Activated CD8-positive, alpha-beta memory T cell treated with anti-CD3 and anti-CD28 coated beads, Interleukin-2, amount 10 ng/mL, durations not matched to agents 7 days and 5 days (primary cell): ENCODE data around the gene KAT7. TPM values are rescaled to one million over a fixed set of nuclear protein-coding genes. Genes with fewer than 3 reads are reported as not detected.

Experiments used
- ATAC-seq: fragments of 150-1000 bp; cut with Tn5 transposase; one replicate; pipeline ENCODE4 v1.10.0; 2021; ENCODE audit warnings: moderate library complexity
- CTCF ChIA-PET: fragments of 350-600 bp; sonication (Branson Sonifier 250); formaldehyde crosslinking; loops from one replicate; lab custom pipeline; 2021; ENCODE audit warnings: antibody characterized with exemption; lab: Charles Lee
- DNase-seq: peaks from one replicate; pipeline ENCODE4 v3.0.0-alpha.2; 2020
- H3K27ac Mint-ChIP-seq: one replicate; pipeline ENCODE4 v1.8.0; 2021; ENCODE audit warnings: mild to moderate bottlenecking, mixed read lengths
- H3K27me3 Mint-ChIP-seq: one replicate; pipeline ENCODE4 v1.8.0; 2021; ENCODE audit warnings: mixed read lengths
- H3K36me3 Mint-ChIP-seq: one replicate; pipeline ENCODE4 v1.8.0; 2021; ENCODE audit warnings: mild to moderate bottlenecking, mixed read lengths
- H3K4me1 Mint-ChIP-seq: one replicate; pipeline ENCODE4 v1.8.0; 2021; ENCODE audit warnings: mixed read lengths
- H3K4me3 Mint-ChIP-seq: one replicate; pipeline ENCODE4 v1.8.0; 2021; ENCODE audit warnings: mild to moderate bottlenecking, moderate library complexity, mixed read lengths
- H3K9me3 Mint-ChIP-seq: one replicate; pipeline ENCODE4 v1.8.0; 2022; ENCODE audit warnings: low read depth, mixed read lengths
- total RNA-seq, 2 experiments: library from RNA; stranded (reverse); gene quantifications; one replicate each; pipeline ENCODE4 v1.2.3, GENCODE V29; 2021

The KAT7 gene
- total RNA-seq, 2 experiments from 2014 or later, result 76.9 to 80.6 TPM

DNA sequence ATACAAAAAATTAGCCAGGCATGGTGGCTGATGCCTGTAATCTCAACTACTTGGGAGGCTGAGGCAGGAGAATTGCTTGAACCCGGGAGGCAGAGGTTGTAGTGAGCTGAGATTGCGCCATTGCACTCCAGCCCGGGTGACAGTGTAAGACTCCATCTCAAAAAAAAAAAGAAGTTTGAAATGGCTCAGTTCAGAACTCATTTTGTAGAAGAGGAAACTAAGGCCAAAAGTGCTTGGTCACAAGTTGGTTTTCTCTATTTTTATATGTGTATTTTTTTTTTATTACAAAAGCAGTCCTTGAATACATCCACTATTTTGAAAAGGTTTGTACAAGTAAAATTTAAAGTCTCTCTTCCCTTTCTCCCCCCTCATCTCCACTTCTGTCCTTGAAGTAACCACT lies 53.9 kb downstream of the KAT7 start:
- DNase-seq (no peak), ATAC-seq (no peak)
- H3K27me3 Mint-ChIP-seq, result no peaks in the 10 kb centered on the region
- H3K4me3 Mint-ChIP-seq, result no peak overlapping the region
- CTCF ChIA-PET, result interaction anchor here (0.7 kb wide), 1 partner anchor 110 kb away, joined by 4 read pairs; no protein-coding TSS in a partner anchor
- no peaks in the 10 kb centered on the region for H3K36me3 Mint-ChIP-seq
- peaks cover 15% of the 10 kb centered on the region for H3K4me1 Mint-ChIP-seq
- no peak overlapping the region for H3K27ac Mint-ChIP-seq
- no peaks in the 10 kb centered on the region for H3K9me3 Mint-ChIP-seq

DNA sequence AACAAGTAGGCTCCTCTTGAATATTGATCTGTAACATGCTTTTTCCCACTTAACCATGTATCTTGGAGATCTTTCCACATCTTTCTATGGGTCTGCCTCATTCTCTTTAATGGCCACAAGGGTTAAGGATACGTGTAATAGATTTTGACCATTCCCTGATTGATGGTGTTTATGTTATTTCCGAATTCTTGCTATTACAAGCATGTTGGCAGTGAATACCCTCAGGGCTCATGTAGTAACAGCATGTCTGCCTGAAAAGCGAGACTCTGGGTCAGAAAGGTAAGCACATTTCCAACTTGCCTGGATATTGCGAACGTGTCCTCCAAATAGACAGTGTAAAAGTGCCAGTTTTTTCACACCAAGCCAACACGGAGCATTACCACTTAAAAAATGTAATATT lies 54.4 kb downstream of the KAT7 start:
- DNase-seq (no peak), ATAC-seq (no peak)
- H3K4me3 Mint-ChIP-seq, result no peak overlapping the region
- peaks cover 15% of the 10 kb centered on the region for H3K4me1 Mint-ChIP-seq
- no peaks in the 10 kb centered on the region for H3K27me3 Mint-ChIP-seq
- CTCF ChIA-PET, result interaction anchor here (1.0 to 1.9 kb wide), 3 partner anchors 10 to 272 kb away, joined by 4 to 6 read pairs (median 4); no protein-coding TSS in a partner anchor
- H3K9me3 Mint-ChIP-seq, result no peaks in the 10 kb centered on the region
- H3K27ac Mint-ChIP-seq, result no peak overlapping the region
- no peaks in the 10 kb centered on the region for H3K36me3 Mint-ChIP-seq

DNA sequence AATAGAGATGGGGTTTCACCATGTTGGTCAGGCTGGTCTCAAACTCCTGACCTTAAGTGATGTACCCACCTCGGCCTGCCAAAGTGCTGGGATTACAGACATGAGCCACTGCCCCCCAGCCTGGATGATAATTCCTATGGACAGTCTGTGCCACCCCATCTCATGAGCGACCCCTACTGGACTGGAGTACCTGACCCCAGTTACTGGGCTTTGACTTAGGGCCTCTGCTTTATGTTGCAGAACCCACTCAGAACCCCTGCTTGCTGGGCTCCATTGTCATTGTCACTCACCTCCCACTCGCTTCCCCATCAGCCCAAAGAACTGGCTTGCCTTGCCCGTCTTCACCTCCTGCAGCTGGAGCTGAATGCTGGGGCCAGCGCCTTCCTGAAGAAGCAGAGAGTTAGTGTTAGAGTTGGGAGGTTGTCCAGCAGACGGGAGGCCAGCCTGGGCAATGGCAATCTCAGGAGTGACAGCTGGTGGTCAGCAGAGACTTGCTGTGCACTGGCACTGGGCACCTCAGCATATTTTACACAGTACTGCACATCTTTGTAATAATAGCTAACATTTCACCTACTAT lies 55.4 kb downstream of the KAT7 start:
- ATAC-seq, result peak; percentile 42
- Mint-ChIP-seq H3K4me1 (peaks cover 15% of the 10 kb centered on the region), H3K4me3 (no peak overlapping the region), H3K27ac (no peak overlapping the region), H3K9me3 (no peaks in the 10 kb centered on the region), H3K27me3 (no peaks in the 10 kb centered on the region), H3K36me3 (no peaks in the 10 kb centered on the region)
- DNase-seq, result peak; percentile 48
- CTCF ChIA-PET, result interaction anchor here (0.8 to 1.9 kb wide), 6 partner anchors 11 to 276 kb away, joined by 3 to 6 read pairs (median 4); no protein-coding TSS in a partner anchor

DNA sequence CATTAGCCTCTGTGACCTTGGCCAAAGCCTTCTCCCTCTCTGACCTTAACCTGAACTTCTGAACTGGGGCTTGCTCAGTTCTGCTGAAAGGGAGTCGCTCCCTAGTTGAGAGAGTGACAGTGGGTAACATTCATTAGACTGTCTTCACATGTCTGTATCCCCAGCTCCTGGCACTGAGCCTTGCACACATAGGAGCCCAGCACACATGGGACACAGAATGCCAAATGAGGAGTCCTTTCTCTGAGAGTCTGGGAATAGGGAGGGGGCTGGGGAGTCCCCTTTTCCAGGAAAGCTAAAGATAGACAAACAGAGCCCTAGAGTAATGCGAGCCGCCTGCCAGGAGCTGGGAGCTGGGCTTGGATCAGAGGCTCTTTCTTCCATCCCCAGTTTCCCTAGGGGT lies 56.8 kb downstream of the KAT7 start:
- H3K27me3 Mint-ChIP-seq, result no peaks in the 10 kb centered on the region
- H3K9me3 Mint-ChIP-seq, result no peaks in the 10 kb centered on the region
- no peaks in the 10 kb centered on the region for H3K36me3 Mint-ChIP-seq
- peaks cover 15% of the 10 kb centered on the region for H3K4me1 Mint-ChIP-seq
- ATAC-seq (no peak), DNase-seq (no peak)
- no peak overlapping the region for H3K27ac Mint-ChIP-seq
- no peak overlapping the region for H3K4me3 Mint-ChIP-seq
- CTCF ChIA-PET, result interaction anchor here (0.5 kb wide), 1 partner anchor 31 kb away, joined by 3 read pairs; no protein-coding TSS in a partner anchor

DNA sequence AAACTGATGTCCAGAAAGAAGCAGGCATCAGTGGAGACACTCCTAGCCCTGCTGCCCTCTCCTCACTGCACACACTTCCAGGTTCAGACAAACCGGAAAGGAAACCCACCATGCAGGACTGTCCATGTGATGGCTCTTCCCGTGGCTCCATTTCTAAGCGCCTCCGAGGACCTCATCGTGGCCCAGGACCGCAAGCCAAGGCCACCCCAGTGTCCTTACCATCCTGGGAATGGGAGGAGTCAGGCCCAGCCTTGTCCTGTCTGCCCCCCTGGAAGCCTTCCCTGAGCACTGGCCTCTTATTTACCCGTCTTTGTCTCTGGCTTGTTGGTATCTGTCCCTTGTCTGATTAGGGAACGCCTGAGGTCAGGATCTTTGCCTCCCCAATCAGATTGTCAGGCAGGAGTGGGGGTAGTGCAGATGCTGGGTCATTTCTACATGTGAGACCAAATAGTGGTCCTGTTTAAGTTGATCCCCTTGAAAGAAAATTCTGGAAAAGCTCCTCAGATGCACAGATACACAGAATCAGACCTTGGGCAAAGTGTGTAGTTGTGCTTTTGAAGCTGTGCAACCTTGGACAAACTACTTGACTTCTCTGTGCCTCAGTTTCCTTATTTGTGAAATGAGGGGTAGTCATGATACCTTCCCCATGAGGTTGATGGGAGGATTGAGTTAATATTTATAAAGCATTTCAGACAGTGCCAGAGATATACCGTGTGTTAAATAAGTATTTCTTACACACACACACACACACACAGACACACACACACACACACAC lies 58.6 kb downstream of the KAT7 start:
- no peaks in the 10 kb centered on the region for H3K9me3 Mint-ChIP-seq
- no peak overlapping the region for H3K27ac Mint-ChIP-seq
- no peak overlapping the region for H3K4me3 Mint-ChIP-seq
- H3K4me1 Mint-ChIP-seq, result peaks cover 26% of the 10 kb centered on the region
- no peak for ATAC-seq
- H3K27me3 Mint-ChIP-seq, result peaks cover 5% of the 10 kb centered on the region
- DNase-seq, result no peak
- no peaks in the 10 kb centered on the region for H3K36me3 Mint-ChIP-seq
- CTCF ChIA-PET, result interaction anchor here (0.8 to 1.8 kb wide), 5 partner anchors 139 to 290 kb away, joined by 3 to 6 read pairs (median 3); partner anchors contain the start of gene SLC35B1

DNA sequence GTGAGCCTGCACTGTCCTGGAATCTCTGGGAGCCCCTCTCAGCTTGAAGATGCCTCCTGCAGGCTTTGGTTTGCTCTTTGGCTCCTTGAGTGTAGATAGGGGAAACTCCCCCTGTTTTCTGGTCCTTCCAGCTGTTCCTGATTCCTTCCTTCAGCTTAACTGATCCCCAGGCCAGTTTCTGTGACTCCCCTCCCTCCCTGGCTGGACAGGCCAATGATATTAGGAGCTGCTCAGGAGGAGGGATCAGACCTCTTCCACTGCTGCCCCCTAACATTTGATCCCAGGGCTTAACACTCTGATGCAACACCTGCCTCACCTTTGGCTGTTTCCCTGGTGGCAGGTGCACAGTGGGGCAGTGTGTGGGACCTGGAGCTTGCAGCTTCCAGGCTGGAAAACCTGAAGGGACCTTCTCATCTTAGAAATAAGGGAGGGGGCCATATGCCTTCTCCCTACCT lies 59.6 kb downstream of the KAT7 start, which contains the start of gene TAC4:
TSS of gene TAC4 (minus strand) at position 51 of the 455 bp plus-strand sequence. CDS start 52 bp downstream, outside the sequence.
- Mint-ChIP-seq H3K4me1 (peaks cover 22% of the 10 kb centered on the region), H3K4me3 (no peak within 1 kb of the TSS), H3K9me3 (no peaks in the 10 kb centered on the region), H3K27me3 (peaks cover 11% of the 10 kb centered on the region), H3K36me3 (no peaks in the 10 kb centered on the region), H3K27ac (no peak within 1 kb of the TSS)
- no peak for DNase-seq
- CTCF ChIA-PET, result interaction anchor here (0.8 to 1.8 kb wide), 5 partner anchors 140 to 291 kb away, joined by 3 to 6 read pairs (median 3); partner anchors contain the start of gene SLC35B1
- no peak for ATAC-seq

DNA sequence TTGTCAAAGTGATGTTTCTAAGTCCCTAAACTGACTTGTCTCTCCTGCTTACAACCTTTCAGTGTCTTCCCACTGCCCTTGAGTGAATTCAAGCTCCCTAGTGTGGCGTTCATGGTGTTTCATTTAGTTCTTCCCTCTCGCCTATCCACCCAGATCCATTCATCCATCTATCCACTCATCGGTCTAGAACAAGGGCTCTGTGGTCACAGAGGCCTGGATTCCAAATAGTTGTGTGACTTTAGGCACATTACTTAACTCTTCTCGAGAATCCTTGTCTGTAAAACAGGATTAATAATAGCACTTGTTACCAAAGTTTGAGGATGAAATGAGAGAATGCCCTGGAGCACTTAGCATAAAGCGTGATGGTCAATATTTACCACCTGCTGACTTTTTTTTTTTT lies 60.3 kb downstream of the KAT7 start:
- no peak overlapping the region for H3K27ac Mint-ChIP-seq
- H3K9me3 Mint-ChIP-seq, result no peaks in the 10 kb centered on the region
- peaks cover 14% of the 10 kb centered on the region for H3K27me3 Mint-ChIP-seq
- H3K36me3 Mint-ChIP-seq, result no peaks in the 10 kb centered on the region
- peaks cover 20% of the 10 kb centered on the region for H3K4me1 Mint-ChIP-seq
- H3K4me3 Mint-ChIP-seq, result no peak overlapping the region
- DNase-seq (no peak), ATAC-seq (no peak)
- CTCF ChIA-PET, result interaction anchor here (1.1 to 16.3 kb wide), 6 partner anchors 140 to 291 kb away, joined by 3 to 202 read pairs (median 6); partner anchors contain the start of genes DLX3 and SLC35B1

DNA sequence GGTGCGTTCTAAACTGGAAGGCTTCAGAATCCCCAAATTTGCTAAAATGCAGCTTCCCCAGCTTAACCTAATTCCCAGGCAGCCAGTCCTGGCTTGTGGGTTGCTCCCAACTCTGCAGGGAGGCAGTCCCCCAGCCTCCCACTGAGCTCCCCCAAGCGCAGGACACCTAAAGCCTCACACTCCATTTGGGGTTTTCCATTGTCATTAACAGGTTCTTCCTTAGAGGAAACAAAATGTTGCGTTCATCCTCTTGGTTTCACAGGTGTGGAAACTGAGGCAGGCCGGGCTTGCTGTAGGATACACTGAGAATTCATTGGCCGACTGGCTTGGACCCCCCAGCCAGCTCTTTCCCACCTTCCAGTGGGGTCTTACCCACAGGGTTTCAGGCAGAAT lies 61.7 kb downstream of the KAT7 start:
- ATAC-seq (no peak), DNase-seq (no peak)
- H3K4me1 Mint-ChIP-seq, result peaks cover 14% of the 10 kb centered on the region
- no peak overlapping the region for H3K27ac Mint-ChIP-seq
- H3K27me3 Mint-ChIP-seq, result peaks cover 18% of the 10 kb centered on the region
- CTCF ChIA-PET, result interaction anchor here (1.0 to 16.3 kb wide), 7 partner anchors 11 to 280 kb away, joined by 4 to 202 read pairs (median 7); partner anchors contain the start of gene DLX3
- no peaks in the 10 kb centered on the region for H3K36me3 Mint-ChIP-seq
- H3K9me3 Mint-ChIP-seq, result no peaks in the 10 kb centered on the region
- peak overlapping the region; percentile 79 for H3K4me3 Mint-ChIP-seq

DNA sequence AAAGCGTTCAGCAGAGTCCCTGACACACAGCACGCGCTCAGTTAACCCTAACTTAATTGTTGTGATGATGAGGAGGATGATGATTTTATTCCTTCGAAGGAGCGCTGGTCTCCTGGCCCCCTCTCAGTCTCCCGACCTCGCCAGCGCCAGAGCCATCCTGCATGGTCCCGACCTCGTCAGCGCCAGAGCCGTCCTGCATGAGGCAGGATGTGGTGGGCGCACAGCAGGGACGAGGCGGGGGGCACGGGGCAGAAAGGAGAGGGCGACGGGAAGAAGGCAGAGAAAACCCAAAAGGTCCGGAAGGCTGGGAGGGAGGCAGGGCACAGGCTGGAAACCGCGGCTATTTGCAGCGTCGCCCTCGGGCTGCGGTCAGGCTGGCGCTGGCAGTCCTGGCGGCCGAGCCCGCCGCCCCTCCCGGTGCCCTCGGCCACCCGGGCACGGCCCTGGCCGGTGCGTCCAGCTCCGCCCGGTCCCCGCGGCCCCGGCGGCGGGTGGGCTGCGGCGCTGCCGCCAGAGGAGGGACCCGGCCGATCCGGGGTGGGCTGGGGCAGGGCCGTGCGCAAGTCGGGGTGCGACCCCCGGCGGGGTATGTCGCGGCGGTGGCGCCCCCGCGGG lies 62.4 kb downstream of the KAT7 start:
- peak overlapping the region; percentile 79 for H3K27ac Mint-ChIP-seq
- no peaks in the 10 kb centered on the region for H3K36me3 Mint-ChIP-seq
- peak overlapping the region; percentile 79 for H3K4me3 Mint-ChIP-seq
- peak; percentile 38 for ATAC-seq
- peaks cover 13% of the 10 kb centered on the region for H3K4me1 Mint-ChIP-seq
- peaks cover 18% of the 10 kb centered on the region for H3K27me3 Mint-ChIP-seq
- CTCF ChIA-PET, result interaction anchor here (0.7 to 16.3 kb wide), 13 partner anchors 10 to 283 kb away, joined by 3 to 202 read pairs (median 7); partner anchors contain the start of genes DLX3 and SLC35B1
- no peak for DNase-seq
- no peaks in the 10 kb centered on the region for H3K9me3 Mint-ChIP-seq

DNA sequence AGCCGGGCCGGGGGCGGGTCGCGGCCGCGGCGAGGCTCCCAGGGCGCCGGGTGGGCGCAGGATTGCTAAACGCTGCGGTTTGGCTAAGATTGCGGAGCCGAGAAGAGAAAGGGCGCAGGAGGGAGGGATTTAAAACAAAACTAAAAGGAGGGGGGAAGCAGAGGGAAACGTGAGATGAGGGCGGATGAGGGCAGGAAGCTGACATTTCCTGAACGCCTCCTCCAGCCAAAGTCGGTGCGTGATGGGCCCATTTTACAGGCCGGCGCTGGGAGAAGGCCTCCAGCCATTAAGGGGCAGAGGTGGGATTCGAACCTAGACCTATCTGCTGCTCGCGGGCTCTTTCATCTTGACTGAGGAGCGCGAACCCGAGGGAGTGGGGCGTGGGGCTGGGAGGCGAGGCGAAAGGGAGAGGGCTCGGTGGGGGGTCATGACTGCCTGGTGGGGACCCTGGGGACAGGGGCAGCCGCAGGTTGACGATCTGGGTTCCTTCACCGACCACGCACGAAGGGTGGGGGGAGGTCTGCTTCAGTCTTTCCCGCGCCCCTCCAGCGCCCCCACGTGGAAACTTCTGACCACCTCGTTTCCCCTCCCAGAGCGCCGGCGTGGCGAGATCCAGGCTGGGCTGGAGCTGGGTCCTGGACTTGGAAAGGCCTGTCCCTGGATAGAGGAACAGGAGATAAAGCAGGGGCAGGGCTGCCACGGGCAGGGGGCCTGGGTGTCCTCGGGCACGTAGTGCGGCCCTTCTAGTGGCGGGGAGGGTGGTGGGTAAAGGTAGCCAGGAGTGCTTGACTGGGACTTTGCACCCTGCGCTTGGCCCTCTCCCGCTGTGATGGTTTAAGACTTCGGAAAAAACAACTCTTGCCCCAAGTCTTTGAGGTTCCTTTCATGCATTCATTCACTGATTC lies 63.2 kb downstream of the KAT7 start:
- Mint-ChIP-seq H3K4me1 (peaks cover 13% of the 10 kb centered on the region), H3K27ac (peak overlapping the region; percentile 80), H3K27me3 (peaks cover 18% of the 10 kb centered on the region), H3K4me3 (peak overlapping the region; percentile 79), H3K36me3 (no peaks in the 10 kb centered on the region), H3K9me3 (no peaks in the 10 kb centered on the region)
- ATAC-seq (peak; percentile 79), DNase-seq (peak; percentile 75)
- CTCF ChIA-PET, result interaction anchor here (0.7 to 16.3 kb wide), 18 partner anchors 9 to 284 kb away, joined by 3 to 202 read pairs (median 6); partner anchors contain the start of genes DLX3, NXPH3 and SLC35B1

DNA sequence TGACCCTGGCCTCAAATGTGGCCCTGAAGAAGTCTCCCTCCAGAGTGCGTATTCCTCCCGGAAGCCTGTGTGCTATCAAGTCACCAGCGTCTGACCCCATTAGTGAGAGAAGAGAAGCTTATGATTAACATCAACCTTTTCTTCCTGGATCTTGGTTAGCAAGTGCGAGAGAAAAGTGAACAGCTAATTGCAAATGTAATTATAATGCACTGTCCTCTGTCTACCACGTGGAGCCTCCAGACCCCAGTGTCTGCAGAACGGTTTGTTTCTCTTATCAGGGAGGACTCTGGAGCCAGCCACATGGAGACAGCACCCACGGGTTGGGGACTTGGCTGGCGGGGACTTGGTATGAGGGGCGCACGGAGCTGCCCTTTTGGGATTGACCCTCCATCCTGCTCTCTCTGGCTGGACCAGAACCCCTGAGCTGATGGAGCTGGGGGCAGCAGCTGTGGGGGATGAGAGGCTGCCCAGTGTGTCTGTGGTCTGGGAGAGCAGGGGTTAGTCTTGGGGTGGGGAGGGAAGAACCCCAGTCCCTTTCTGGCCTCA lies 65.1 kb downstream of the KAT7 start:
- peaks cover 13% of the 10 kb centered on the region for H3K4me1 Mint-ChIP-seq
- no peak overlapping the region for H3K27ac Mint-ChIP-seq
- no peaks in the 10 kb centered on the region for H3K9me3 Mint-ChIP-seq
- no peak overlapping the region for H3K4me3 Mint-ChIP-seq
- no peak for ATAC-seq
- CTCF ChIA-PET, result interaction anchor here (1.4 to 16.3 kb wide), 2 partner anchors 9 to 144 kb away, joined by 3 to 202 read pairs; partner anchors contain the start of gene DLX3
- H3K36me3 Mint-ChIP-seq, result no peaks in the 10 kb centered on the region
- peaks cover 21% of the 10 kb centered on the region for H3K27me3 Mint-ChIP-seq
- no peak for DNase-seq

DNA sequence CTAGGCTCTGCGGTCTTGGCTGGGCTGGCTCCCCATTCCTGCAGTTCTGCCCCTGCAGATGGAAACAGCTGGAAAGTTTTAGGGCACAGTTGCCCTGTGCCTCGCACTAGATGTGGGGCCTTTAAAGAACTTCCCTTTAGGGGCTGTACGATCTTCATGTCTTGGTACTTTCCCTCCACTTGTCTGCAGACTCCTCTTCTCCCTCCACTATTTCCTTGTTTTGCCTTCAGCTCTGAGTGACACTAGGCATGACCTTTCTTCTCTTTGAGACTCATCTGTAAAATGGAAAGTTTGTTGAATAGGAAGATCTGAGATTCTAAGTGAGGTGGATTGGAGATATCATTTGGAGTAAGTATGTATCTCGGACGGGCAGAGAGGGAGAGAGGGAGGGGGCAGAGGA lies 65.6 kb downstream of the KAT7 start:
- H3K4me1 Mint-ChIP-seq, result peaks cover 13% of the 10 kb centered on the region
- no peak overlapping the region for H3K4me3 Mint-ChIP-seq

More for the DNA sequence above, 65.6 kb downstream of the KAT7 start:
- Mint-ChIP-seq H3K27ac (no peak overlapping the region), H3K36me3 (no peaks in the 10 kb centered on the region), H3K27me3 (peaks cover 23% of the 10 kb centered on the region), H3K9me3 (no peaks in the 10 kb centered on the region)
- no peak for DNase-seq
- no peak for ATAC-seq
- CTCF ChIA-PET, result interaction anchor here (1.4 to 16.3 kb wide), 2 partner anchors 10 to 143 kb away, joined by 3 to 202 read pairs; partner anchors contain the start of gene DLX3
